MCF 10A (cell line): ENCODE results near the gene GORASP1. TPM values are rescaled to one million over a fixed set of nuclear protein-coding genes. Genes with fewer than 3 reads are reported as not detected.

Experiments used
- BruUV-seq: library from RNA; stranded (reverse); fragments of 400-500 nt; replicated peaks from 2 replicates; lab custom pipeline; 2021; lab: Mats Ljungman, UMichigan
- CTCF ChIA-PET: fragments of 300-600 bp; sonication (Branson Sonifier 250); formaldehyde crosslinking; extraction: SDS; loops from one replicate; lab custom pipeline; 2021; ENCODE audit warnings: antibody characterized with exemption, inconsistent platforms; lab: Yijun Ruan, JAX
- POLR2A ChIA-PET: fragments of 300-600, 350-650 bp; sonication (Branson Sonifier 250); formaldehyde crosslinking; extraction: SDS; loops from one replicate; lab custom pipeline; 2020; ENCODE audit warnings: antibody characterized with exemption, inconsistent platforms; lab: Yijun Ruan, JAX
- DNase-seq: peaks from one replicate; pipeline ENCODE4 v3.0.0-alpha.2; 2018; ENCODE audit not compliant: unreplicated experiment
- H3K27ac Mint-ChIP-seq: one replicate; pipeline ENCODE4 v1.8.0; 2022; ENCODE audit warnings: mild to moderate bottlenecking, low read depth, mixed read lengths; ENCODE audit not compliant: unreplicated experiment
- H3K27me3 Mint-ChIP-seq: one replicate; pipeline ENCODE4 v1.8.0; 2022; ENCODE audit warnings: mixed read lengths; ENCODE audit not compliant: insufficient read depth, unreplicated experiment
- H3K36me3 Mint-ChIP-seq: one replicate; pipeline ENCODE4 v1.8.0; 2022; ENCODE audit warnings: mild to moderate bottlenecking, moderate library complexity, mixed read lengths; ENCODE audit not compliant: insufficient read depth, unreplicated experiment
- H3K4me1 Mint-ChIP-seq: one replicate; pipeline ENCODE4 v1.8.0; 2022; ENCODE audit warnings: mixed read lengths; ENCODE audit not compliant: insufficient read depth, unreplicated experiment
- H3K4me3 Mint-ChIP-seq: one replicate; pipeline ENCODE4 v1.8.0; 2022; ENCODE audit warnings: mild to moderate bottlenecking, moderate library complexity, mixed read lengths; ENCODE audit not compliant: unreplicated experiment
- H3K9me3 Mint-ChIP-seq: one replicate; pipeline ENCODE4 v1.8.0; 2022; ENCODE audit warnings: mixed read lengths; ENCODE audit not compliant: unreplicated experiment
- intact Hi-C: fragments of 100-400 bp; cut with micrococcal nuclease; formaldehyde crosslinking; loops from 2 replicates; pipeline ENCODE4 v1.14.1; 2022
- total RNA-seq: library from RNA; stranded (reverse); gene quantifications from 2 replicates; pipeline ENCODE4 v1.2.3, GENCODE V29; 2022
- TF ChIP-seq, protein P1 (sequence below): fragments of 200-600 bp; IDR thresholded peaks from one replicate; pipeline ENCODE4 v1.8.0; 2022; ENCODE audit warnings: antibody characterized with exemption, mild to moderate bottlenecking; ENCODE audit not compliant: unreplicated experiment

The GORASP1 gene
- total RNA-seq, 1 experiment from 2014 or later = 34.4 TPM

DNA sequence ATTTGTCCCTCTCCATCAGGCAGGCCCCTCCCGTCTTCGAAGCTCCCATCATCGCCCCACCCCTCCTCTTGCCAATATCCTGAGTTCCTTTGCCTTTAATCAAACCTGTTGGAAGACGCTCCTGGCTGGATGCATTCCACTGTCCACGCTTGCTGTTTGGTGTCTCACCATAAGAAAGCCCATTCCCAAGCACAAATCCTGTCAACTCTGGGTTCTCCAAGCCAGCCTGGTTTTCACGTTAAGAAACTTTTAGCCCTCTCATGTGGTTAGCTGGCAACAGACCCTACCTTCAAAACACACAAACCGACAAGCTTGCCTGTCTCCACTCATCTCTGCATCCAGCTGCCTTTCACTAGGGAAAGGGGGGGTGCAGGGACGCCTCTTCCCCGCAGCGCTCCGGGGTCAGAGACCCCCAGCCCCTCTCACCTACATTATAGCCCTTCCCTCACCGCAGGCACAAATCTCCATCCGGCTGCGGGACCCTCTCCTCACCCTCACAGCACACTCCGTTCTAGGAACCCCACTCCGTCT is 1.1 kb downstream of the GORASP1 start:
- DNase-seq = no peak
- TF ChIP-seq, protein P1, sequence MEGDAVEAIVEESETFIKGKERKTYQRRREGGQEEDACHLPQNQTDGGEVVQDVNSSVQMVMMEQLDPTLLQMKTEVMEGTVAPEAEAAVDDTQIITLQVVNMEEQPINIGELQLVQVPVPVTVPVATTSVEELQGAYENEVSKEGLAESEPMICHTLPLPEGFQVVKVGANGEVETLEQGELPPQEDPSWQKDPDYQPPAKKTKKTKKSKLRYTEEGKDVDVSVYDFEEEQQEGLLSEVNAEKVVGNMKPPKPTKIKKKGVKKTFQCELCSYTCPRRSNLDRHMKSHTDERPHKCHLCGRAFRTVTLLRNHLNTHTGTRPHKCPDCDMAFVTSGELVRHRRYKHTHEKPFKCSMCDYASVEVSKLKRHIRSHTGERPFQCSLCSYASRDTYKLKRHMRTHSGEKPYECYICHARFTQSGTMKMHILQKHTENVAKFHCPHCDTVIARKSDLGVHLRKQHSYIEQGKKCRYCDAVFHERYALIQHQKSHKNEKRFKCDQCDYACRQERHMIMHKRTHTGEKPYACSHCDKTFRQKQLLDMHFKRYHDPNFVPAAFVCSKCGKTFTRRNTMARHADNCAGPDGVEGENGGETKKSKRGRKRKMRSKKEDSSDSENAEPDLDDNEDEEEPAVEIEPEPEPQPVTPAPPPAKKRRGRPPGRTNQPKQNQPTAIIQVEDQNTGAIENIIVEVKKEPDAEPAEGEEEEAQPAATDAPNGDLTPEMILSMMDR = no peak
- intact Hi-C loops = loop anchor here (2.0 kb wide), 1 partner anchor 74 kb away; no protein-coding TSS in a partner anchor
- Mint-ChIP-seq H3K36me3 (no peaks in the 10 kb centered on the region), H3K4me1 (peaks cover 37% of the 10 kb centered on the region), H3K4me3 (peak overlapping the region; percentile 94), H3K9me3 (no peaks in the 10 kb centered on the region), H3K27me3 (no peaks in the 10 kb centered on the region), H3K27ac (peak overlapping the region; percentile 94)
- ChIA-PET CTCF (interaction anchor here (0.6 to 5.9 kb wide), 8 partner anchors 12 to 611 kb away, joined by 3 to 39 read pairs (median 6); partner anchors contain the start of gene EXOG), POLR2A (interaction anchor here (0.7 to 2.2 kb wide), 8 partner anchors 9 to 182 kb away, joined by 3 to 8 read pairs (median 5); no protein-coding TSS in a partner anchor)
- no TSS peak for BruUV-seq

DNA sequence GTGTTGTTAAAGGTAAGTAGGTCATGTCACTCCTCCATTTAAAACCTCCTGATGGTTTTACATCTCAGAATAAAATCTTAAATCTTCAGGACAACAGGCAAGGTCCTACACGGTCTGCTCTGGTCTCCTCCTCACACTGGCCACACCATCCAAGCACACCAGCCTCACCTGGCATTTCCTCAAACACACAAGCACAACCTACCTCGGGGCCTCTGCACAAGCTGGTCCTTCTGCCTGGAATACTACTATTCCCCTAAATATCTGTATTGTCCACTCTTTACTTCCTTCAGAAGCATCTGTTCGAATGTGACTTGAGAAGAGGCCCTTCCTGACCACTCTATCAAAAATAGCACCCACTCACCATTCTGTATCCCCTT is 1.8 kb downstream of the GORASP1 start:
- CTCF ChIA-PET = interaction anchor here (0.5 to 5.9 kb wide), 8 partner anchors 12 to 610 kb away, joined by 3 to 39 read pairs (median 6); partner anchors contain the start of gene EXOG
- Mint-ChIP-seq H3K27ac (peak overlapping the region; percentile 94), H3K4me3 (peak overlapping the region; percentile 94), H3K4me1 (peaks cover 37% of the 10 kb centered on the region), H3K9me3 (no peaks in the 10 kb centered on the region), H3K36me3 (no peaks in the 10 kb centered on the region), H3K27me3 (no peaks in the 10 kb centered on the region)
- no peak for DNase-seq
- intact Hi-C loops = loop anchor here (2.0 kb wide), 1 partner anchor 75 kb away; no protein-coding TSS in a partner anchor
- TSS peak; percentile 25 for BruUV-seq
- TF ChIP-seq, protein P1 = no peak
- POLR2A ChIA-PET = interaction anchor here (0.7 to 2.2 kb wide), 7 partner anchors 9 to 183 kb away, joined by 3 to 8 read pairs (median 5); no protein-coding TSS in a partner anchor

DNA sequence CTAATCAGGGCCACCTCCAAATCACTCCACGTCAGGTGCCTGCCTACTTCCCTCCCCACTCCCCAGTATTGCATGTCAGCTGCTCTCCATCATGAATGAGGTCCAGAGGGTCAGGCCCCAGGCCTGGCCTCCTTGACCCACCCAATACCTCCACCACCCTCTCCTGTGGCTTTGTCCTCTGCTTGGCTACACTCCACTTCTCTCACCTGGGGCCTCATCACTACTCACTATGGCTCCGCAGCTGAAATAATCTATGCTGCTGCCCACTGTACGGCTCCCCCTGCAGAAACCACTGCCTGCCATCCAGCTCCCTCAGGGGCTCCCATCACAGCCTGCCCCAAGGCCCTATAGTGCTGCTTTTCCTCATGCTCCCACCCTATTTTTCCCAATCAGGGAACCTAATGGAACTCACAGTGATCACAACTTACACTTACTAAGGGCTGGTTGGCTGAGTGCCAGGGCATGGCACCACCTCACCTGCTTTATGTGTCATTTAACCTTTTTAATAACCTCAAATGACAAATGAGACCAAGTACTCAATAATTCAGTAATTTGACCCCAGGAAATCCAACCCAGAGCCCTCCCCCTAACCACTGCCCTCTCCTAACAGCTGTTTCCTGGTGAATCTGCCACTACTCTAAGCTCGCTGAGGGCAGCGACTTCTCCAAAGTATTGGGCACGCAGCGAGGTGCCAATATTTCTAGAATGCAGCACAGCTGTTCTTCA is 2.3 kb downstream of the GORASP1 start:
- ChIA-PET CTCF (interaction anchor here (0.5 to 5.9 kb wide), 10 partner anchors 11 to 609 kb away, joined by 3 to 39 read pairs (median 4); partner anchors contain the start of gene EXOG), POLR2A (interaction anchor here (0.6 to 2.2 kb wide), 5 partner anchors 10 to 183 kb away, joined by 3 to 8 read pairs (median 5); no protein-coding TSS in a partner anchor)
- TF ChIP-seq, protein P1 = no peak
- Mint-ChIP-seq H3K4me1 (peaks cover 37% of the 10 kb centered on the region), H3K27me3 (no peaks in the 10 kb centered on the region), H3K36me3 (no peaks in the 10 kb centered on the region), H3K27ac (no peak overlapping the region), H3K4me3 (no peak overlapping the region), H3K9me3 (no peaks in the 10 kb centered on the region)
- DNase-seq = no peak
- intact Hi-C loops = no loop called here
- no TSS peak for BruUV-seq
